Hepatocyte (in vitro differentiated cells): Measurements from ENCODE around the gene APRT.

Experiments
- CTCF ChIP-seq: fragments of 200-600 bp; sonication (generic); IDR thresholded peaks from 2 replicates; pipeline ENCODE4 v1.5.1; 2016; ENCODE audit warnings: antibody characterized with exemption, mild to moderate bottlenecking; ENCODE audit not compliant: poor library complexity
- EZH2 ChIP-seq: fragments of 200-600 bp; sonication (generic); IDR thresholded peaks from 2 replicates; pipeline ENCODE4 v1.6.1; 2016; ENCODE audit warnings: antibody characterized with exemption, mild to moderate bottlenecking, borderline replicate concordance

- TF ChIP-seq CTCF = no peak
- no peak for TF ChIP-seq EZH2
These were observed 5.2 kb upstream of the APRT start for GRCh38 chr16:88816736-88817535.
